Esophagus (tissue), 2 donors: Measurements from ENCODE around the gene S100A1. TPM values are rescaled to one million over a fixed set of nuclear protein-coding genes. Genes with fewer than 3 reads are reported as not detected.

Experiments used
- H3K27ac ChIP-seq, 2 donors: one replicate each; pipeline ENCODE4 v1.5.1; 2013; ENCODE audit warnings: low read depth in 2 of 2, mild to moderate bottlenecking in 2 of 2, inconsistent platforms in 1 of 2, low read length in 1 of 2, moderate library complexity in 1 of 2
- H3K27me3 ChIP-seq, 2 donors: one replicate each; pipeline ENCODE4 v1.6.1; 2013; ENCODE audit warnings: low read length in 2 of 2, control low read depth in 1 of 2, mild to moderate bottlenecking in 1 of 2; ENCODE audit not compliant: insufficient read depth in 2 of 2, control insufficient read depth in 1 of 2
- H3K36me3 ChIP-seq, 2 donors: one replicate each; pipeline ENCODE4 v1.6.1; 2013; ENCODE audit warnings: low read length in 1 of 2; ENCODE audit not compliant: control insufficient read depth in 2 of 2, insufficient read depth in 2 of 2
- H3K4me1 ChIP-seq, 2 donors: one replicate each; pipeline ENCODE4 v1.6.1; 2013; ENCODE audit warnings: low read length in 1 of 2; ENCODE audit not compliant: control insufficient read depth in 2 of 2, insufficient read depth in 2 of 2
- H3K4me3 ChIP-seq, 2 donors: one replicate each; pipeline ENCODE4 v1.5.1; 2013; ENCODE audit warnings: low read length in 2 of 2, mild to moderate bottlenecking in 2 of 2, low read depth in 1 of 2, moderate library complexity in 1 of 2
- H3K9me3 ChIP-seq, 2 donors: one replicate each; pipeline ENCODE4 v1.6.1; 2013; ENCODE audit warnings: mild to moderate bottlenecking in 2 of 2, low read depth in 1 of 2, low read length in 1 of 2, moderate library complexity in 1 of 2; ENCODE audit not compliant: control insufficient read depth in 2 of 2, insufficient read depth in 1 of 2
- WGBS, 2 donors: extraction: QIAGEN DNeasy Blood & Tissue Kit; methylation state at CpG; one replicate each; pipeline ENCODE4 v1.1.7; 2013; 5-methylcytosine and 5-hydroxymethylcytosine counted together
- polyA plus RNA-seq, 2 donors: library from polyadenylated mRNA; stranded (reverse); fragments of 200-250 nt; gene quantifications; one replicate each; pipeline ENCODE4 v1.2.3, GENCODE V29; 2013
- donor health status: healthy with polysubstance abuse.
- donor health status: Bipolar disorder and iron deficiency.

The S100A1 gene
- polyA plus RNA-seq, 2 donors, result 0.93 to 2.3 TPM

- Histone ChIP-seq H3K4me1 (peaks cover 0 to 17% of the 10 kb centered on the region in 2 donors), H3K27ac (peak overlapping the region; percentile 96), H3K4me3 (peak overlapping the region; percentile 50 to 93), H3K9me3 (no peaks in the 10 kb centered on the region), H3K27me3 (no peaks in the 10 kb centered on the region), H3K36me3 (peaks cover 0 to 23% of the 10 kb centered on the region in 2 donors)
- 30 to 33% methylated on average over 19 of the region's 19 CpGs for WGBS, 2 donors
Observed at GRCh38 chr1:153608742-153609584, 19.3 kb upstream of the S100A1 start.

- 40 to 50% methylated on average over 6 of the region's 6 CpGs for WGBS, 2 donors
- H3K36me3 ChIP-seq, result peaks cover 0 to 23% of the 10 kb centered on the region in 2 donors
- H3K4me3 ChIP-seq, result peak overlapping the region; percentile 57 to 93
- no peaks in the 10 kb centered on the region for H3K27me3 ChIP-seq
- H3K9me3 ChIP-seq, result no peaks in the 10 kb centered on the region
- peaks cover 0 to 17% of the 10 kb centered on the region in 2 donors for H3K4me1 ChIP-seq
- peak overlapping the region; percentile 96 for H3K27ac ChIP-seq
Observed at GRCh38 chr1:153609585-153609907, 18.7 kb upstream of the S100A1 start.

GRCh38 chr1:153610334-153610733 is 17.9 kb upstream of the S100A1 start:
- Histone ChIP-seq H3K27me3 (no peaks in the 10 kb centered on the region), H3K4me1 (peaks cover 0 to 17% of the 10 kb centered on the region in 2 donors), H3K27ac (peak overlapping the region; percentile 96), H3K9me3 (no peaks in the 10 kb centered on the region), H3K4me3 (peak overlapping the region; percentile 57 to 93), H3K36me3 (peaks cover 0 to 23% of the 10 kb centered on the region in 2 donors)
- 42 to 52% methylated on average over 4 of the region's 4 CpGs for WGBS, 2 donors

- H3K36me3 ChIP-seq, result peaks cover 0 to 21% of the 10 kb centered on the region in 2 donors
- no peaks in the 10 kb centered on the region for H3K27me3 ChIP-seq
- H3K4me3 ChIP-seq, result peak overlapping the region; percentile 76 to 93
- 48% methylated on average over 7 of the region's 7 CpGs for WGBS, 2 donors
- peaks cover 0 to 17% of the 10 kb centered on the region in 2 donors for H3K4me1 ChIP-seq
- peak overlapping the region; percentile 96 to 98 for H3K27ac ChIP-seq
- H3K9me3 ChIP-seq, result no peaks in the 10 kb centered on the region
Observed at GRCh38 chr1:153610811-153611301, 17.4 kb upstream of the S100A1 start.

GRCh38 chr1:153611356-153611755 is 16.9 kb upstream of the S100A1 start:
- peaks cover 0 to 17% of the 10 kb centered on the region in 2 donors for H3K36me3 ChIP-seq
- 43 to 55% methylated on average over 1 of the region's 1 CpG for WGBS, 2 donors
- no peaks in the 10 kb centered on the region for H3K9me3 ChIP-seq
- H3K27ac ChIP-seq, result peak overlapping the region; percentile 96 to 98
- peaks cover 0 to 17% of the 10 kb centered on the region in 2 donors for H3K4me1 ChIP-seq
- H3K4me3 ChIP-seq, result peak overlapping the region; percentile 76 to 93
- no peaks in the 10 kb centered on the region for H3K27me3 ChIP-seq

- Histone ChIP-seq H3K4me3 (peak overlapping the region; percentile 76 to 93), H3K27me3 (no peaks in the 10 kb centered on the region), H3K4me1 (peaks cover 0 to 24% of the 10 kb centered on the region in 2 donors), H3K36me3 (peaks cover 0 to 8% of the 10 kb centered on the region in 2 donors), H3K27ac (peak overlapping the region; percentile 96 to 98), H3K9me3 (no peaks in the 10 kb centered on the region)
- 32 to 41% methylated on average over 11 of the region's 11 CpGs for WGBS, 2 donors
Observed at GRCh38 chr1:153612111-153612754, 16.0 kb upstream of the S100A1 start.

GRCh38 chr1:153612755-153613331 is 15.4 kb upstream of the S100A1 start, which contains the start of gene S100A16:
Gene S100A16 (minus strand): TSS chr1:153613137. CDS start chr1:153608151, 4,986 bp downstream.
- 26 to 27% methylated on average over 9 of the region's 9 CpGs for WGBS, 2 donors
- H3K4me3 ChIP-seq, result peak within 1 kb of the TSS; percentile 76 to 93
- H3K9me3 ChIP-seq, result no peaks in the 10 kb centered on the region
- peaks cover 2 to 29% of the 10 kb centered on the region in 2 donors for H3K4me1 ChIP-seq
- peaks cover 0 to 2% of the 10 kb centered on the region in 2 donors for H3K36me3 ChIP-seq
- no peaks in the 10 kb centered on the region for H3K27me3 ChIP-seq
- H3K27ac ChIP-seq, result peak within 1 kb of the TSS; percentile 96 to 98

GRCh38 chr1:153613406-153613805 is 14.8 kb upstream of the S100A1 start:
- Histone ChIP-seq H3K27me3 (no peaks in the 10 kb centered on the region), H3K9me3 (no peaks in the 10 kb centered on the region), H3K36me3 (peaks cover 0 to 2% of the 10 kb centered on the region in 2 donors), H3K4me3 (peak overlapping the region; percentile 76 to 93), H3K27ac (peak overlapping the region; percentile 96 to 98), H3K4me1 (peaks cover 2 to 23% of the 10 kb centered on the region in 2 donors)
- 45 to 52% methylated on average over 5 of the region's 5 CpGs for WGBS, 2 donors

- H3K36me3 ChIP-seq, result no peaks in the 10 kb centered on the region
- WGBS, 2 donors, result 57 to 62% methylated on average over 2 of the region's 2 CpGs
- peaks cover 2 to 18% of the 10 kb centered on the region in 2 donors for H3K4me1 ChIP-seq
- peak overlapping the region; percentile 60 to 93 for H3K4me3 ChIP-seq
- H3K9me3 ChIP-seq, result no peaks in the 10 kb centered on the region
- H3K27ac ChIP-seq, result peak overlapping the region; percentile 96 to 98
- no peaks in the 10 kb centered on the region for H3K27me3 ChIP-seq
Observed at GRCh38 chr1:153614189-153614900, 13.9 kb upstream of the S100A1 start.
